Central memory CD4-positive, alpha-beta T cell (primary cell): ENCODE measurements around the gene OSBP.
"Not testable (repeated sequence)": the region's sequence is repeated elsewhere in the genome, so short reads cannot be mapped to it uniquely, and the experiment has no call there.

Experiments
- DNase-seq: peaks from one replicate; pipeline ENCODE4 v3.0.0; 2022

Gene OSBP

GRCh38 chr11:59551659-59552521, 63.7 kb downstream of the OSBP start:
- DNase-seq, result no peak

- DNase-seq, result peak; percentile 80
These were observed 64.5 kb downstream of the OSBP start for GRCh38 chr11:59550842-59551658.

GRCh38 chr11:59550368-59550841, 65.2 kb downstream of the OSBP start:
- DNase-seq, result peak; percentile 86

DNA sequence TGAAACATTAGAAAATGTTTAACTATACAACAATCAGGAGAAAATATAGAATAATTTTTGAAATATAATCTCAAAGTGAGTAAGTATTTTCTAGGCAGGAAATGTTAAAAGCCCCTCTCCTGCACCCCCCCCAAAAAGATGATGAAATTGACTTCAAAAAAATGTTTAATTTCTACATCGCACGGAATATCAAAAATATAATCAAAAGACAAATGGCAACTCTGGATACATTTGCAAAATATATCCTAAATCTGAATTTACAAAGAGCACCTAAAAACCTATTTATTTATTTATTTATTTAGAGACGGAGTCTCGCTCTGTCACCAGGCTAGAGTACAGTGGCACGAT, 67.3 kb downstream of the OSBP start:
- DNase-seq, result no peak

DNA sequence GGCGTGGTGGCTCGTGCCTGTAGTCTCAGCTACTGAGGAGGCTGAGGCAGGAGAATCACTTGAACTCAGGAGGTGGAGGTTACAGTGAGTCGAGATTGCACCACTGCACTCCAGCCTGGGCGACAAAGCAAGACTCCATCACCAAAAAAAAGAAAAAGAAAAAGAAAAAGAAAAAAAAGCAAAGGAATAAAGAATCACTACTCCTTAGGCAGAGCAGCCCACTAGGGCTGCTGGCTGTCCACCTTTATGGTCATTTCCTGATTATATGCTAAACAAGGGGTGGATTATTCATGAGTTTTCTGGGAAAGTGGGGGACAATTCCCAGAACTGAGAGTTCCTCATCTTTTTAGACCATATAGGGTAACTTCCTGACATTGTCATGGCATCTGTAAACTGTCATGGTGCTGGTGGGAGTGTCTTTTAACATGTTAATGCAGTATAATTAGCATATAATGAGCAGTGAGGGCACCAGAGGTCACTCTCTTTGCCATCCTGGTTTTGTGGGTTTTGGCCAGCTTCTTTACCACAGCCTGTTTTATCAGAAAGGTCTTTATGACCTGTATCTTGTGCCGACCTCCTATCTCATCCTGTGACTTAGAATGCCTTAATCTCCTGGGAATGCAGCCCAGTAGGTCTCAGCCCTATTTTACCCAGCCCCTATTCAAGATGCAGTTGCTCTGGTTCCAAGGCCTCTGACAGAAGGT, 67.8 kb downstream of the OSBP start:
- DNase-seq, result not testable (repeated sequence)

DNA sequence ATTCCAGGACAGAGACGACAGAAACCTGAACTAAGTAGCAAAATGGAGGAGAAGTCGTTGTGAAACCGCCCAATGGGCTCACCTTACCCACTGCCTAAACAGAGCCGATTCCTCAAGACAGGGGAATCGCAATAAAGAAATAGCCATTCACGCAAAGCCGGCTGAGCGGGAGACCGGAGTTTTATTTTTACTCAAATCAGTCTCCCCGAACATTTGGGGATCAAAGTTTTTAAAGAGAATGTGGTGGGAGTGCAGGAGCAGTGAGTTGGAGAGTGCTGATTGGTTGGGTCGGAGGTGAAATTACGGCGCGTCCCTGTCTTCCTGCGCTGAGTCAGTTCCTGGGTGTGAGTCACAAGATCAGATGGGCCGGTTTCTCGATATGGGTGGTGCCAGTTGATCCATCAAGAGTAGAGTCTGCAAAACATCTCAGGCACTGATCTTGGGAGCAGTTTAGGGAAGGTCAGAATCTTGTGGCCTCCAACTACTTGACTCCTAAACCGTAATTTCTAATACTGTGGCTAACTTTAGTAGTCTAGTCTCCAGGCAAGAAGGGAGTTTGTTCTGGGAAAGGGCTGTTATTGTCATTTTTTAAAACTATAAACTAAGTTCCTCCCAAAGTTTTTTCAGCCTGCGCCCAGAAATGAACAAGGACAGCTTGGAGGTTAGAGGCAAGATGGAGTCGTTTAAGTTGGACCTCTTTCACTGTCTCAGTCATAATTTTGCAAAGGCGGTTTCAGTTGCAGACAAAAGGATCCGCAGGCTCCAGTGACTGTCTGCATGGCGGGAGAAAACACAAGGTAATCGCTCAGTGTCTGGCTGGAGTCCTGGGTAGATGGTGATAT, 70.2 kb downstream of the OSBP start:
- no peak for DNase-seq

DNA sequence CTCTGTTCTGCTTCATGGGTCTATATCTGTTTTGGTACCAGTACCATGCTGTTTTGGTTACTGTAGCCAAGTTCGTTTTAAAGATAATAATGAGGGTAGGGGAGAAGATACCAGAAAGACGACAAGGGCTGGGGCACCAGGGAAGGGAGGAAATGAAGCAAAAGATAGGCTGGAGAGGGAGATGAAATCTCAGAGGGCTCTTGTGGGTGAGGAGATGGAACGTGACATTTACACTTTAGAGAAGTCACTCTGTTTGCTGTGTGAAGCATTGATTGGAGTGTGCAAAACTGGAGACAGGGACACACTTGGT, 70.8 kb downstream of the OSBP start:
- DNase-seq, result no peak

DNA sequence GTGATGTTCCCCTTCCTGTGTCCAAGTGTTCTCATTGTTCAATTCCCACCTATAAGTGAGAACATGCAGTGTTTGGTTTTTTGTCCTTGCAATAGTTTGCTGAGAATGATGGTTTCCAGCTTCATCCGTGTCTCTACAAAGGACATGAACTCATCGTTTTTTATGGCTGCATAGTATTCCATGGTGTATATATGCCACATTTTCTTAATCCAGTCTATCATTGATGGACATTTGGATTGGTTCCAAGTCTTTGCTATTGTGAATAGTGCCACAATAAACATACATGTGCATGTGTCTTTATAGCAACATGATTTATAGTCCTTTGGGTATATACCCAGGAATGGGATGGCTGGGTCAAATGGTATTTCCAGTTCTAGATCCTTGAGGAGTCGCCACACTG, 71.9 kb downstream of the OSBP start:
- not testable (repeated sequence) for DNase-seq

- DNase-seq, result no peak
These were observed 73.3 kb downstream of the OSBP start for GRCh38 chr11:59542142-59542810.

DNA sequence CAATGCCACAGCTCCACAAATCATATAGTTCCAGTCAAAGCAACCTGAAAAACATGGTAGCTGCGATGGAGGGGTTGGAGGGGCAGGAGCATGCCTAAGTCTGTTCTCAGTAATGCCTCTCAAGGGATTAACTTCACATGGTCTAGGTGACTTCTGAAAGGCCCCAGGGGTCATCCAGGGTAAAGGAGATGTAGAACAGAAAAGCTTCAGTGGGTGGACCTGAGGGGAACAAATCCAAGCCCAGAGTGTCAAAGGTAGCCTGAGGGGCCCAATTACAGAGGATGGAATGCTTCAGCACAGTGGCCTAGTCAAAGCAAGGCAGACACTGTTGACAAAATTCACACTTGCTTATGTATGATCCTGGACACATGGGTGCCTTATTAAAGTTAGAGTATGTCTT, 80.9 kb downstream of the OSBP start:
- DNase-seq, result no peak

DNA sequence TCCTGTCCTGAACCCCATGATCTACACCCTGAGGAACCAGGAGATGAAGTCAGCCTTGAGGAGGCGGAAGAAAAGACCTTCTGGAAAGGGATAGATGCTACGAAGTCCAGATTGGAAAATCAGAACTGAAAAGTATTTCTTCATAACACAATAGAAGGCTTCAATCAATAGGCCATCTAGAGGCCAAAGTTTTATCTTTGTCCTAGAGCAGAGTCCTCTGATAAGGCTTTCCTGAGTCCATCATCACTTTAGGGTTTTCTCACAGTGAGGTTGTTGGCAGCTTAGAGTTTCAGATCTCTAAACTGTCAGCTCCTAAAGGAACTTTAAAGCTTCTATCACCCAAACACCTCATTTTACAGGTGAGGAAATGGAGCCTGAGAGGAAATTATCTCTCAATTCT, 83.0 kb downstream of the OSBP start:
- DNase-seq, result no peak

- DNase-seq, result no peak
These were observed 86.9 kb downstream of the OSBP start for GRCh38 chr11:59528711-59529110.
